Hematopoietic multipotent progenitor cell treated with erythropoietin and hydrocortisone succinate and interleukin-3 and kit ligand, for 17 days (in vitro differentiated cells): ENCODE data around the gene INO80E.

ENCODE experiments used
- DNase-seq: peaks from one replicate; pipeline ENCODE4 v3.0.0-alpha.2; 2015; ENCODE audit warnings: low spot score

INO80E gene

GRCh38 chr16:29975811-29976511, 20.1 kb upstream of the INO80E start:
- DNase-seq = no peak

- no peak for DNase-seq
Measured at GRCh38 chr16:29977063-29977825, 18.8 kb upstream of the INO80E start.

- no peak for DNase-seq
Measured at GRCh38 chr16:29978081-29978480, 18.0 kb upstream of the INO80E start.

GRCh38 chr16:29978564-29979270, 17.3 kb upstream of the INO80E start:
- no peak for DNase-seq

- no peak for DNase-seq
Measured at GRCh38 chr16:29982560-29983419, 13.3 kb upstream of the INO80E start.

GRCh38 chr16:29983420-29984136, 12.5 kb upstream of the INO80E start:
- DNase-seq = no peak

GRCh38 chr16:29984137-29984763, 11.8 kb upstream of the INO80E start:
- no peak for DNase-seq

- DNase-seq = no peak
Measured at GRCh38 chr16:29984764-29985147, 11.3 kb upstream of the INO80E start.

GRCh38 chr16:29985271-29985811, 10.7 kb upstream of the INO80E start:
- no peak for DNase-seq

GRCh38 chr16:29986231-29986630, 9.8 kb upstream of the INO80E start:
- DNase-seq = no peak

- DNase-seq = no peak
Measured at GRCh38 chr16:29986931-29987330, 9.1 kb upstream of the INO80E start.

GRCh38 chr16:29987371-29988085, 8.5 kb upstream of the INO80E start:
- DNase-seq = no peak

GRCh38 chr16:29988346-29989075, 7.5 kb upstream of the INO80E start:
- DNase-seq = no peak

- DNase-seq = no peak
Measured at GRCh38 chr16:29989111-29989858, 6.8 kb upstream of the INO80E start.

GRCh38 chr16:29990034-29990433, 6.0 kb upstream of the INO80E start:
- DNase-seq = no peak

GRCh38 chr16:29990883-29991570, 5.0 kb upstream of the INO80E start:
- DNase-seq = no peak

- DNase-seq = no peak
Measured at GRCh38 chr16:29991571-29991904, 4.5 kb upstream of the INO80E start.

GRCh38 chr16:29992344-29992967, 3.6 kb upstream of the INO80E start:
- no peak for DNase-seq
